HG03103 (cell line): ENCODE measurements around the gene CYBA.

Source experiments
- ATAC-seq: cut with Tn5 transposase; IDR thresholded peaks from one replicate; pipeline ENCODE4 v1.9.1; 2021; ENCODE audit warnings: low read depth; ENCODE audit not compliant: unreplicated experiment

Gene CYBA

DNA sequence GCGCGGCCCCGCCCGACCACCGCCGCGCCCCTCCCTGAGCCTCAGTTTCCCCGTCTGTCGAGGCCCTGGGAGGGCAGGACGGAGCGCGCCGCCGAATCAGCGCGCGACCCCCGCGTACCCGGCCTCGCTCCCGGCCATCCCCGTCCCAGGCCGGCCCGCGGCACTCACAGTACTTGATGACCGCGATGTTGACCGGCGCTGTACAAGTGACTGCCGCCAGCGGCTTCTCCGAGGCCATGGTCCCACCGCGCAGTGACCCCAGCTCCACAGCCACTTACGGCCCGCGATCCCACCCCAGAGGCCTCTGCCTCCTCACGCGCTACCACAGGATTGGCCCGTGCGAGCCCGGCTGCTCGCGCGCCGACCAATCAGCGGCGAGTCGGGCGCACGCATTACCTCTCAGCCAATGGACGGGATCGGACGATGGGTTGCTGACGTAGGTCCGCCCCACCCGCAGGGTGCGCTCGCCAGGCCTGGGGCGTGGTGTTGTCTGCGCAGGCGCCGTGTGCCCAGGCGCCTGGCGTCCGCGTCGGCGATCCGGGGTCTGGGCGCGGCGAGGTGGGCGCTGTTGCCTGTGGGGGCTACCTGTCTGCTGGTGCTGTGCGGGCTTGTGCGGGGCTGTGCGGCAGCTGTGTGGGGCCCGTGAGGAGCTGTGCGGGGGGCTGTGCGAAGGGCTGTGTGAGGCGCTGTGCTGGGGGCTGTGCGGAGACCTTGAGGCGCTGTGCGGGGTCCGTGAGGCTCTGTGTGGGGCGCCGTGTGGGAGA, 12.2 kb upstream of the CYBA start, which contains the start of gene MVD:
MVD (minus strand) TSS at position 249 of the 764 bp plus-strand sequence; CDS start at position 238, 11 bp downstream.
- peak; percentile 90 for ATAC-seq

GRCh38 chr16:88662222-88662842, 11.5 kb upstream of the CYBA start:
- no peak for ATAC-seq

DNA sequence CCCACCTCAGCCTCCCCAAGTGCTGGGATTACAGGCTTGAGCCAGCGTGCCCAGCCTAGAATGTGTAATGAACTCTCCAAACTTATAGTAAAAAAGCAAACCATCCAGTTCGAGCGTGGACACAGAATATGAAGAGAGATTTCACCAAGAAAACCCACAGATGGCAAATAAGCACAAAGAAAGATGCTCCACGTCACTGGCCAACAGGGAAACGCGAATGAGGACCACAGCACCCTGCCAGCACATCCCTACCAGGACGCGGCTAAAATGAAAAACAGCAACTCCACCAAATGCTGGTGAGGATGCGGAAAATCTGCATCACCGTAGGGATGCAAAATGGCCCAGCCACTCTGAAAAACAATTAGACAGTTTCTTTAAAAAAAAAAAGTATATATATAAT, 10.6 kb upstream of the CYBA start:
- no peak for ATAC-seq

GRCh38 chr16:88659160-88659559, 8.3 kb upstream of the CYBA start:
- ATAC-seq = no peak

- no peak for ATAC-seq
Measured at GRCh38 chr16:88658714-88659113, 7.9 kb upstream of the CYBA start.

- ATAC-seq = no peak
Measured at GRCh38 chr16:88657371-88657770, 6.5 kb upstream of the CYBA start.

DNA sequence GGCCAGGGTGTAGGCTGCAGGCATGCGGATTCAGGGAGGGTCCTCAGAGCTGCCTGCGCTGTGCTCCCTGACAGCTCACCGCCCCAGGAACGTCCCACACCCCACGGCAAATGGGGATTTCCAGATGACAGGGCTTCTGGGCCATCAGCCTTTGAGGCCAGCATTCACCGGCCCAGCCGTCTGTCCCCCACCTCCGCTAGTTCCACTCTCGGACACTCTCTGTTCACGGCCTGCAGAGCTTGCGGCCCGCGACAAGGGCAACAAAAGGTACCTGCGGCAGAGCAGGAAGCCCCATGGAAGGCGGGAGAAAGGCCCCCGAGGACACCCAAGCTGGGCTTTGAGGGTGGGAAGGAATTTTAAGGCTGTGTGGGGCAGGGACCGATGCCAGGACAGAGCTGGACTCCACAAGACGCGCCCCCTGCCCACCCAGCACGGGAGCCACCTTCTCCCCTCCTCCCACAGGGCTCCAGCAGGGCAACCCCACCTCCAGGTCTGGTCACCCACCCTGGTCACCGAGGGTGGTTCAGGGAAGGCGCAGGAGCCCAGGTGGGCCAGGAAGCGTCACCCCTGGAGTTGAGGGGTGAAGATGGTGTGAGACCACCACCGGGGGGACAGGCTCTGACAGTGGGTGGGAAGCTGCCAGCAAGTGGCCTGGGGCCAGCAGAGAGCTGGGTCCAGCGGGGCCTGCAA, 5.6 kb upstream of the CYBA start:
- ATAC-seq = no peak

- no peak for ATAC-seq
Measured at GRCh38 chr16:88655733-88656281, 5.0 kb upstream of the CYBA start.

GRCh38 chr16:88655053-88655732, 4.3 kb upstream of the CYBA start:
- ATAC-seq = no peak

DNA sequence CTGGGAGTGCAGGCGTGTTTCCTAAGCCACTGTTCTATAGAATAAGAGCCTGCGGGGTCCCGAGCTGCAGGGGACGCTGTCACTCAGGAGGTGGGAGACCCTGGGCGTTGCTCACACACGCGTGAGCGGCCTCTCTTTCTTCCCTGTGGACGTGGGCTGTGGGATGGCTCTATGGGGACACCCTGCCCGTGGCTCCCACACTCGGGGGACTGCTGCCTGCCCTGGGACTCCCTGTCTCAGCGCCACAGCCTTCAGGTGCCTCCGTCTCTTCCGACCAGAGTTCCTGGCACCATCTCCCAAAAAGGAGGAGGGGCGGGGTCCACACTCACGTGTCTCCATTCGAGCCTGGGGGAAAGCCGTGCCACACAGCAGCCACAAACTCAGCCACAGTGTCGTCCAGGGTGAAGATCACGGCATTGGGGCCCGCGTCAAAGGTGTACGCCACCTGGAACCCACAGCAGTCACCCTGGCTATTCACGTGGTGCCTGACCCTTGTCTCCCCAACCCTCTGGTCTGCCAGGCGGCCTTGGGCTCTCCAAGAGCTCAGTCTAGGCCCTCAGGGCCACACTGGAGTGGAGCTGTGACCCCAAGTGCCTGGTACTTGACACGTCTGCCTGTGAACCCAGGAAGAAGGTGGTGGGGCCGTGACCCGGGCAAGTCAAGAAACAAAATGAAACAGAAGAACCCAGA, 3.7 kb upstream of the CYBA start:
- ATAC-seq = no peak

GRCh38 chr16:88653596-88654362, 2.9 kb upstream of the CYBA start:
- no peak for ATAC-seq

DNA sequence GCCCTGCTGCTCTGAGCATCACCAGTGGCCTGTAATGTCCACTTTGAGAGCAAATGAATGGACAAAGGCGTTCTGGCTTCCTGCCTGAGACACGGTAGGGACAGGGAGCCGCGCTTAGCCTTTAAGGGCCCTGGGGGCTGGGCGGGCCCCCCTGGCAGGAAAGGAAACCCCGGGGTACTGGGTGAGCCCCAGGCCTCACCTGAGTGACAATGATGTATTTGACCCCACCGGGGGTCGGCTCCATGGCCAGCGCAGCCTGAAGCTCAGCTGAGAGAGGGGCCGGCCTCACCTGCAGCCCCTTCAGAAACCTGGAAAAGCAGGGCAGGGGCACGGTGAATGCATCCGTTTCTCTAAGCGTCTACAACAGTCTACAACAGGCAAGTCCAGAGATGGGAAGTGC, 2.2 kb upstream of the CYBA start:
- no peak for ATAC-seq

DNA sequence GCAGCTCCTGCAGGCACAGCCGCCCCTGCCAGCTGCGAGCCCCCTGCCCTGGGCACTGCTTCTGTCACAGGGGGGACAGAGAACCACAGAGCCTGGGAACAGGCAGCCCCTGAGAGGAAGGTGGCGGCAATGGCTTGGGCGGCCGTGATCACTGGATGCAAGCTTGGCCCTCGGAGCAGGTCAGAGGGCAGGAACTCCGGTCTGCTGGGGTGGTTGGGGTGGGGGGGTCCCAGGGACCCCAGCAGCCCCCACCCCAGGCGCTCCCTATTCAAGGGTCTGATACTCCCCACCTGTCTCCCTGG, 1.9 kb upstream of the CYBA start:
- no peak for ATAC-seq

GRCh38 chr16:88651989-88652761, 1.3 kb upstream of the CYBA start:
- ATAC-seq = no peak

DNA sequence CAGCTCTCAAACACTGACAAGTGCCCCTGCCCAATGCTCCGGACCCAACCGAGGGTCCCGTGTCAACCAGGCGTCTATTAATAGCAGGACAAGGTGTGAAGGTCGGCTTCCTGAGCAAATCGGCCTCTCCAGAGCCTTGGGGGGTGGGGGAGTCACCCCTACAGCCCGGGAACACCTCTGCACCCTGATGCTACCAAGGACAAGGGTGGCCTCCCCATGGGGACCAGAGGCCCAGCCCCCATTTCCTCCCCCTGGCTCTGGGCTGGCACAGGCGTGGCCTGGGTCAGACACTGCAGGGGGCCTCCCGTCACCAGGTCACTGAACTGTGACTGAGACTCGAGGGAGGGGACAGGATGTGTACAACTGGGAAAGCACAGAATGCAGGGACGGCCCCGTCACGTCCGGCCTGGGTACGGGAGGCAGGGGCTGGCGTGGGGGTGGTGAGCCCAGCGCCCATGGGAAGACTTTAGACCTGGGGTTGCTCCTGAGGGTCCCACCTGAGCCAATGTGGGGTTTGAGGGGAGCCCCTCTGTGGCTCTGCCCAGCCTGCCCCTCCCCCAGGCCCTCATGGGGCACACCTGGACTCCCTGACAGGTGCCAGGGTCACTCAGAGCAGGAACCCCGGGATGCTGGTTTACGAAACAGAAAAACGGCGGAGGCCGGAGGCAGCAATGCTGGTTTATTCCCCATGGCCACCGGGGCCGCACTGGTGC, 579 bp upstream of the CYBA start:
- ATAC-seq = peak; percentile 65

DNA sequence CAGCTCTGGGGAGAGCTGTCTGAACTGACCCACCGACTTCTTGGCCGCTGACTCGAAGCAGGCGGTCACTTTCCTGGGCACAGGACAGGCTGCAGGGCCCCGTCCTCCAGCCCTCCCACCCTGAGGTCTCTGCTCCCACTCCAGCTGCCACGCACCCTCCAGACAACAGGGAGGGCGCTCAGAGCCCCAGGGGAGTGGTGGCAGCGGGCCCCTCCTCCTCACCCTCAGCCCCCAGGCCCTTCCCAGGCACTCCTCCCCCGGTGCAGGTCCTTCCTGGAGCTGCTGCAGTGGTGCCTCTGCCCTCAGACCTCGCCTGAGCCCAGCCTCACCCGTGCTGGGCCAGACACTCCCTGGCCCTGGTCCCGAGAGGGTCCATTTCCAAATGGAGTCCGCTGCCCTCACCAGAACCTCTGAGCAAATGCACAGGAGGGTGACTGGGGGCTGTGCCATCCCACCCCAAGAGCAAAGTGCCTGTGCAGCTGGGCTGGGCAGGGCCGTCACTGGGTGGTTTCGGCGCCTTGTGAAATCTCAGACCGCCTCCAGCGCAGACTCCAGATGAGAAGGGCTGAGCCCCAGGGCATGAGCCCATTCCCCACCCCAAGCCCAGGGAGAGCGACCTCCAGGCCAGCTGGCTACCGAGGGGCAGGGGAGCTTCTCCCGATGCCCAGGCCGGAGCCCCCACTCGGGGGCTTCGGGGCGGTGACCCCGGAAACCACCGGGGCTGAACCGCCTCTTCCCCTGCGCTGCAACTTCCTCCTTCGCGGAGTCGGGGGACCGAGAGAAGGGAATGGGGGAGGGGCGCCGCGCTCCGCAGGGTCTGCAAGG, 717 bp downstream of the CYBA start:
- ATAC-seq = peak; percentile 2

DNA sequence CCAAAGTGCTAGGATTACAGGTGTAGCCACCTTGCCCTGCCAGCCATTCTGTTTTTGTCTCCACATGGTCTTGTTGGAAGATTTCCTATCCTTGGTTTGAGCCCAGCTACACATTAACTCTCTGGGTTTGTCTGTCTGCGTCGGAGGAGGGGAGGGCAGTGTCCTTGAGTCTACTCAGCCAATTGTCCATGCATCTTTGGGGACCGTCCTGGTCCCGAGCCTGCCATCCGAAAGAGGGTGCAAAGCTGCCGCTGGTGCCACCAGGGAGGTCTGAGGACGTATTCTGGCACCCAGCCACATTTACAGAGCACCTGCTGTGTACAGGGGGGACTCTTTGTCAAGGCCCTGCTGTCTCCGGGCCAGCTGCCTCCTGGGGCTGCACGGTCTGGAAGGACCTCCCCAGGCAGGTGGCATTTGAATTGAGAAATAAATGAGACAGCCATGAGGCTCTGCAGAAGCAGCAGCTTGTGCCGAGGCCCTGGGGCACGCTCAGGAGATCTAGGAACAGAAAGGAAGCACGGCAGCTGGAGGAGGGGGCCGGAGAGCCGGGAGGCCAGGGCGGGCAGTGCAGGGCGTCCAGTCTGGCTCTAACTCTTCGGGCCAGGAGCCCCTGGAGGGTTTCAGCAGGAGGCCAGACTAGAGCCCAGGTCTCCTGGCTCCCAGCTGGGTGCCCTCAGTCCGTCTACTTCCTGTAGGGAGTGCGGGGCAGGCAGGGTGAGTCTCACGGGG, 1.5 kb downstream of the CYBA start:
- no peak for ATAC-seq
